ENCODE data around the gene DNAJC1.

- TF ChIP-seq CTCF (IDR thresholded peaks at IDR 0.05; ENCODE audit: low read depth, low read length, missing input control) (no peak), EGR1 (IDR thresholded peaks at IDR 0.05; ENCODE audit: low read depth in 2 of 2) (no peak), RAD21 (IDR thresholded peaks at IDR 0.05) (no peak), YY1 (IDR thresholded peaks at IDR 0.05) (no peak)
- TF ChIP-seq, protein P1, sequence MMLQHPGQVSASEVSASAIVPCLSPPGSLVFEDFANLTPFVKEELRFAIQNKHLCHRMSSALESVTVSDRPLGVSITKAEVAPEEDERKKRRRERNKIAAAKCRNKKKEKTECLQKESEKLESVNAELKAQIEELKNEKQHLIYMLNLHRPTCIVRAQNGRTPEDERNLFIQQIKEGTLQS (IDR thresholded peaks at IDR 0.05), result no peak
Observed at GRCh38 chr10:21715531-21716195, 287.9 kb downstream of the DNAJC1 start.

Data from liver (tissue), 3 donors.